ENCODE results near the gene PTPN1. TPM values are rescaled to one million over a fixed set of nuclear protein-coding genes. Genes with fewer than 3 reads are reported as not detected.
A peak's percentile ranks its signal among the peaks of the same experiment; 100 is the strongest.

Gene PTPN1
- total and polyA plus RNA-seq, 10 of the 15 experiments (the other 5 are each of a cell fraction or from before 2014, with no cell fraction given): 15.9 to 74.7 (median 43.9) TPM

DNA sequence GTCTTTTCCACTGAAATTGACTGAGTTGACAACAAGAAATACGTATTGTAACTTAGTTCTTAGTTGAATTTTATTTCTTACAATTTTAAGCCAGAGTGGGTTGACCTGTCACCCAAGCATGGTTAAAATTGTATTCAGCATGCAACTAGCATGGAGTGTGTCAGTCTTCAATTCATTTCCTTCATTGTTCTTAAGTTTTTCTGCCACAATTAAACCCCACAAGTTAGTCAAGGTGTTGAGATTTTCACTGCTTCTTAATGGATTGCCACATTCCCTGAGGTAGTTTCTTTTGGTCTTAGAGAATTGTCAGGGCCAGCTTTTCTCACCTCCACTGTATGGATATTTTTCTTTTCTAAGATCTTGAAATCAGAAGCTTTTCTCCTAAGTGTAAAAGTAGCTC lies 2.1 kb downstream of the PTPN1 start:
- Histone ChIP-seq H3K9ac (ENCODE audit: control insufficient read depth, insufficient read depth, low read length) (peak overlapping the region; percentile 83), H2AFZ (ENCODE audit: control insufficient read depth, low read depth, low read length) (no peak overlapping the region), H4K20me1 (ENCODE audit: control insufficient read depth, insufficient read depth) (peaks cover 5% of the 10 kb centered on the region), H3K4me3 (peak overlapping the region; percentile 100), H3K27ac (ENCODE audit: control insufficient read depth, insufficient read depth) (peak overlapping the region; percentile 98), H3K79me2 (ENCODE audit: control insufficient read depth, insufficient read depth, low read length) (peaks cover 71% of the 10 kb centered on the region), H3K4me1 (ENCODE audit: control insufficient read depth, insufficient read depth, low read length) (peaks cover 21% of the 10 kb centered on the region), H3K27me3 (replicated peaks in 1 of 2; ENCODE audit: control insufficient read depth in 2 of 2, insufficient read depth in 2 of 2, low read length in 1 of 2) (no peaks in the 10 kb centered on the region), H3K9me3 (replicated peaks; ENCODE audit: control insufficient read depth, insufficient read depth, low read length) (no peaks in the 10 kb centered on the region), H3K36me3 (ENCODE audit: control insufficient read depth in 2 of 2, insufficient read depth in 2 of 2, low read length in 1 of 2) (no peaks in the 10 kb centered on the region), H3K4me2 (ENCODE audit: control insufficient read depth, insufficient read depth) (peak overlapping the region; percentile 63)
- ChIA-PET POLR2A (interaction anchor here (0.8 to 6.6 kb wide), 11 partner anchors 9 to 397 kb away, joined by 3 to 56 read pairs (median 21); no protein-coding TSS in a partner anchor), CTCF (interaction anchor here (0.9 to 10.7 kb wide), 25 partner anchors 7 to 76 kb away, joined by 3 to 116 read pairs (median 6); no protein-coding TSS in a partner anchor), RAD21 (ENCODE audit: unreplicated experiment) (interaction anchor here (0.9 to 12.9 kb wide), 19 partner anchors 8 to 441 kb away, joined by 3 to 167 read pairs (median 9); no protein-coding TSS in a partner anchor), SMC1A (ENCODE audit: uncharacterized antibody, unreplicated experiment) (interaction anchor here (1.6 to 95.1 kb wide), 3 partner anchors 3 to 396 kb away, joined by 4 to 2799 read pairs (median 2799); partner anchors contain the start of gene PTPN1)
- intact Hi-C loops (cut with micrococcal nuclease; ENCODE audit: unreplicated experiment) (no loop called here), in situ Hi-C loops (cut with MboI) (loop anchor here (10.0 to 25.0 kb wide), 2 partner anchors 292 to 825 kb away; no protein-coding TSS in a partner anchor)
- DNase-seq (ENCODE audit: low read depth, low spot score) (no peak), ATAC-seq (no peak), FAIRE-seq (no peak)
- no TSS peak for BruUV-seq (replicated peaks)
- 0% methylated on average over 1 of the region's 1 CpG for WGBS (ENCODE audit: insufficient coverage, insufficient replicate concordance, low lambda C conversion rate, missing lambda C conversion rate)
- TF ChIP-seq, protein P1, sequence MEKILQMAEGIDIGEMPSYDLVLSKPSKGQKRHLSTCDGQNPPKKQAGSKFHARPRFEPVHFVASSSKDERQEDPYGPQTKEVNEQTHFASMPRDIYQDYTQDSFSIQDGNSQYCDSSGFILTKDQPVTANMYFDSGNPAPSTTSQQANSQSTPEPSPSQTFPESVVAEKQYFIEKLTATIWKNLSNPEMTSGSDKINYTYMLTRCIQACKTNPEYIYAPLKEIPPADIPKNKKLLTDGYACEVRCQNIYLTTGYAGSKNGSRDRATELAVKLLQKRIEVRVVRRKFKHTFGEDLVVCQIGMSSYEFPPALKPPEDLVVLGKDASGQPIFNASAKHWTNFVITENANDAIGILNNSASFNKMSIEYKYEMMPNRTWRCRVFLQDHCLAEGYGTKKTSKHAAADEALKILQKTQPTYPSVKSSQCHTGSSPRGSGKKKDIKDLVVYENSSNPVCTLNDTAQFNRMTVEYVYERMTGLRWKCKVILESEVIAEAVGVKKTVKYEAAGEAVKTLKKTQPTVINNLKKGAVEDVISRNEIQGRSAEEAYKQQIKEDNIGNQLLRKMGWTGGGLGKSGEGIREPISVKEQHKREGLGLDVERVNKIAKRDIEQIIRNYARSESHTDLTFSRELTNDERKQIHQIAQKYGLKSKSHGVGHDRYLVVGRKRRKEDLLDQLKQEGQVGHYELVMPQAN (conservative IDR thresholded peaks at IDR 0.05): 0 out of 2 replicates have a peak, but pooled peaks have one; percentile 27
- TF ChIP-seq, protein P2, sequence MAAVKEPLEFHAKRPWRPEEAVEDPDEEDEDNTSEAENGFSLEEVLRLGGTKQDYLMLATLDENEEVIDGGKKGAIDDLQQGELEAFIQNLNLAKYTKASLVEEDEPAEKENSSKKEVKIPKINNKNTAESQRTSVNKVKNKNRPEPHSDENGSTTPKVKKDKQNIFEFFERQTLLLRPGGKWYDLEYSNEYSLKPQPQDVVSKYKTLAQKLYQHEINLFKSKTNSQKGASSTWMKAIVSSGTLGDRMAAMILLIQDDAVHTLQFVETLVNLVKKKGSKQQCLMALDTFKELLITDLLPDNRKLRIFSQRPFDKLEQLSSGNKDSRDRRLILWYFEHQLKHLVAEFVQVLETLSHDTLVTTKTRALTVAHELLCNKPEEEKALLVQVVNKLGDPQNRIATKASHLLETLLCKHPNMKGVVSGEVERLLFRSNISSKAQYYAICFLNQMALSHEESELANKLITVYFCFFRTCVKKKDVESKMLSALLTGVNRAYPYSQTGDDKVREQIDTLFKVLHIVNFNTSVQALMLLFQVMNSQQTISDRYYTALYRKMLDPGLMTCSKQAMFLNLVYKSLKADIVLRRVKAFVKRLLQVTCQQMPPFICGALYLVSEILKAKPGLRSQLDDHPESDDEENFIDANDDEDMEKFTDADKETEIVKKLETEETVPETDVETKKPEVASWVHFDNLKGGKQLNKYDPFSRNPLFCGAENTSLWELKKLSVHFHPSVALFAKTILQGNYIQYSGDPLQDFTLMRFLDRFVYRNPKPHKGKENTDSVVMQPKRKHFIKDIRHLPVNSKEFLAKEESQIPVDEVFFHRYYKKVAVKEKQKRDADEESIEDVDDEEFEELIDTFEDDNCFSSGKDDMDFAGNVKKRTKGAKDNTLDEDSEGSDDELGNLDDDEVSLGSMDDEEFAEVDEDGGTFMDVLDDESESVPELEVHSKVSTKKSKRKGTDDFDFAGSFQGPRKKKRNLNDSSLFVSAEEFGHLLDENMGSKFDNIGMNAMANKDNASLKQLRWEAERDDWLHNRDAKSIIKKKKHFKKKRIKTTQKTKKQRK (IDR thresholded peaks at IDR 0.05; ENCODE audit: low read depth, low read length): no peak
- no peak for TF ChIP-seq HDAC6 (IDR thresholded peaks at IDR 0.05; ENCODE audit: unreplicated experiment)

All from GM12878 (cell line).